Lower lobe of right lung (tissue), 2 donors: ENCODE measurements around the gene ABI3. TPM values are rescaled to one million over a fixed set of nuclear protein-coding genes. Genes with fewer than 3 reads are reported as not detected.

Source experiments
- ATAC-seq, 2 donors: fragments of 200-7000 bp; cut with Tn5 transposase; one replicate each; pipeline ENCODE4 v1.9.1; 2020 to 2022; ENCODE audit warnings: mild to moderate bottlenecking in 2 of 2, moderate library complexity in 2 of 2
- DNase-seq: peaks from one replicate; pipeline ENCODE4 v3.0.0-alpha.2; 2020
- H3K27ac ChIP-seq: fragments of 200-600 bp; one replicate; pipeline ENCODE4 v1.8.0; 2022
- H3K27me3 ChIP-seq: fragments of 200-600 bp; one replicate; pipeline ENCODE4 v1.8.0; 2022; ENCODE audit warnings: low read depth
- H3K36me3 ChIP-seq: fragments of 200-600 bp; one replicate; pipeline ENCODE4 v1.8.0; 2022; ENCODE audit warnings: mild to moderate bottlenecking
- H3K4me1 ChIP-seq: fragments of 200-600 bp; one replicate; pipeline ENCODE4 v1.8.0; 2022
- H3K4me3 ChIP-seq: fragments of 200-600 bp; one replicate; pipeline ENCODE4 v1.8.0; 2022; ENCODE audit warnings: mild to moderate bottlenecking
- H3K9me3 ChIP-seq: fragments of 200-600 bp; one replicate; pipeline ENCODE4 v1.8.0; 2022
- CTCF ChIP-seq: fragments of 200-600 bp; IDR thresholded peaks from one replicate; pipeline ENCODE4 v1.8.0; 2022; ENCODE audit warnings: antibody characterized with exemption, mild to moderate bottlenecking
- intact Hi-C: fragments of 100-400 bp; cut with DNase I; formaldehyde crosslinking; loops from one replicate; pipeline ENCODE4 v1.11.0; 2022
- total RNA-seq: library from RNA; stranded (reverse); fragmentation: NEBNext Ultra II Directional; extraction: Animal tissue kit (Norgen Biotek cat#: 25700); gene quantifications from one replicate; pipeline ENCODE4 v1.2.1, GENCODE V29; 2021
- donor health status: DM: no; HTN: yes; CAD: no; lungs with severe emphysema.

Gene ABI3
- total RNA-seq, 1 donor from 2014 or later = 46.8 TPM

GRCh38 chr17:49267912-49268311 lies 57.4 kb downstream of the ABI3 start:
- ATAC-seq (no peak), DNase-seq (no peak)
- Histone ChIP-seq H3K27me3 (no peaks in the 10 kb centered on the region), H3K36me3 (no peaks in the 10 kb centered on the region), H3K4me3 (no peak overlapping the region), H3K9me3 (no peaks in the 10 kb centered on the region), H3K4me1 (no peaks in the 10 kb centered on the region), H3K27ac (no peak overlapping the region)
- TF ChIP-seq CTCF = no peak
- intact Hi-C loops = no loop called here

DNA sequence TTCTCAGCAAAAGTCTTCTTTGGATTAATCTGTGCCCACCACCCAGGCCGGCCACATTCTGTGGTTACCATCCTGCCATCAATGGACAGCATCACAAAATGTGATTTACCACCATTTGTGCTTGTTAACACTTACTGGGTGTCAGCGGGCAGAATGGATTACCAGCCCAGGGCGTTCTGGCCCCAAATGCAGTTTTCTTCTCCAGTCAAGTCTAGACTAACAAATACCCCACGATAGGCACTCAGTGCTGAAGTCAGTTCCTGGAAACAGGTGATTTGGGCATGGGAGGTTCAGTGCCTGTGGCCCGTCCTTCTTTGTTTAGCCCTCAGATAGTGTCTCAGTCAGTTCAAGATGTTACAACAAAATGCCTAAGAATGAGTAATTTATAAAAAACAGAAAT lies 58.8 kb downstream of the ABI3 start:
- DNase-seq = no peak
- H3K9me3 ChIP-seq = no peaks in the 10 kb centered on the region

More for the DNA sequence above, 58.8 kb downstream of the ABI3 start:
- Histone ChIP-seq H3K27ac (no peak overlapping the region), H3K4me1 (no peaks in the 10 kb centered on the region), H3K36me3 (no peaks in the 10 kb centered on the region), H3K27me3 (no peaks in the 10 kb centered on the region), H3K4me3 (no peak overlapping the region)
- no peak for ATAC-seq
- intact Hi-C loops = no loop called here
- TF ChIP-seq CTCF = no peak

Other genes starting within 250 kb of the ABI3 start
- not detected for gene GIP, start 242.1 kb upstream of the ABI3 start, total RNA-seq
- gene IGF2BP1, start 213.3 kb upstream of the ABI3 start, total RNA-seq = not detected
- 0.15 TPM for gene B4GALNT2, start 77.9 kb upstream of the ABI3 start, total RNA-seq
- gene GNGT2, start 133 bp upstream of the ABI3 start, total RNA-seq = 21.1 TPM
- 1.9 TPM for gene PHOSPHO1, start 20.1 kb downstream of the ABI3 start, total RNA-seq
- 49.0 TPM for gene ZNF652, start 151.5 kb downstream of the ABI3 start, total RNA-seq
- gene PHB1, start 204.2 kb downstream of the ABI3 start, total RNA-seq = 113 TPM